Measurements from ENCODE around the gene DMRT1. TPM values are rescaled to one million over a fixed set of nuclear protein-coding genes. Genes with fewer than 3 reads are reported as not detected.
A peak's percentile ranks its signal among the peaks of the same experiment; 100 is the strongest.
"Not testable (repeated sequence)": the region's sequence is repeated elsewhere in the genome, so short reads cannot be mapped to it uniquely, and the experiment has no call there.

The DMRT1 gene
- total RNA-seq, 1 donor from 2014 or later: not detected

- intact Hi-C loops (cut with micrococcal nuclease): no loop called here
- ATAC-seq (no peak), DNase-seq (no peak)
Observed at GRCh38 chr9:847505-847904, 6.0 kb downstream of the DMRT1 start.

- DNase-seq (no peak), ATAC-seq (no peak)
- intact Hi-C loops (cut with micrococcal nuclease): no loop called here
Observed at GRCh38 chr9:849431-849830, 7.9 kb downstream of the DMRT1 start.

- ATAC-seq: no peak
- no peak for DNase-seq
- intact Hi-C loops (cut with micrococcal nuclease): no loop called here
Observed at GRCh38 chr9:852539-852938, 11.0 kb downstream of the DMRT1 start.

- no peak for DNase-seq
- intact Hi-C loops (cut with micrococcal nuclease): no loop called here
Observed at GRCh38 chr9:859251-859650, 17.8 kb downstream of the DMRT1 start.

GRCh38 chr9:860706-861105 is 19.2 kb downstream of the DMRT1 start:
- ATAC-seq (no peak), DNase-seq (no peak)
- intact Hi-C loops (cut with micrococcal nuclease): no loop called here

More at GRCh38 chr9:859251-859650, 17.8 kb downstream of the DMRT1 start:
- ATAC-seq: no peak

- DNase-seq; ATAC-seq; intact Hi-C loops (cut with micrococcal nuclease): not testable (repeated sequence)
Observed at GRCh38 chr9:861525-861924, 20.0 kb downstream of the DMRT1 start.

GRCh38 chr9:875119-875962 is 33.8 kb downstream of the DMRT1 start:
- intact Hi-C loops (cut with micrococcal nuclease): no loop called here
- ATAC-seq: no peak
- DNase-seq: no peak

GRCh38 chr9:876425-876824 is 34.9 kb downstream of the DMRT1 start:
- ATAC-seq (no peak), DNase-seq (no peak)
- intact Hi-C loops (cut with micrococcal nuclease): no loop called here

GRCh38 chr9:878239-878638 is 36.7 kb downstream of the DMRT1 start:
- ATAC-seq (peak; percentile 64), DNase-seq (no peak)
- intact Hi-C loops (cut with micrococcal nuclease): no loop called here

GRCh38 chr9:880725-881124 is 39.2 kb downstream of the DMRT1 start:
- ATAC-seq (no peak), DNase-seq (no peak)
- intact Hi-C loops (cut with micrococcal nuclease): no loop called here

GRCh38 chr9:882416-882924 is 41.0 kb downstream of the DMRT1 start:
- no peak for ATAC-seq
- DNase-seq: no peak
- intact Hi-C loops (cut with micrococcal nuclease): no loop called here

- intact Hi-C loops (cut with micrococcal nuclease): no loop called here
- ATAC-seq: no peak
- DNase-seq: no peak
Observed at GRCh38 chr9:883011-883410, 41.5 kb downstream of the DMRT1 start.

- ATAC-seq (no peak), DNase-seq (no peak)
- intact Hi-C loops (cut with micrococcal nuclease): no loop called here
Observed at GRCh38 chr9:886886-887285, 45.4 kb downstream of the DMRT1 start.

GRCh38 chr9:892123-892522 is 50.6 kb downstream of the DMRT1 start:
- intact Hi-C loops (cut with micrococcal nuclease): loop anchor here (5.0 kb wide), 1 partner anchor 115 kb away; no protein-coding TSS in a partner anchor
- no peak for DNase-seq

GRCh38 chr9:893115-893514 is 51.6 kb downstream of the DMRT1 start:
- DNase-seq (no peak), ATAC-seq (no peak)
- intact Hi-C loops (cut with micrococcal nuclease): loop anchor here (5.0 kb wide), 1 partner anchor 114 kb away; no protein-coding TSS in a partner anchor

More at GRCh38 chr9:892123-892522, 50.6 kb downstream of the DMRT1 start:
- no peak for ATAC-seq

- peak; percentile 67 for ATAC-seq
- peak; percentile 34 for DNase-seq
- intact Hi-C loops (cut with micrococcal nuclease): loop anchor here (5.0 kb wide), 1 partner anchor 113 kb away; no protein-coding TSS in a partner anchor
Observed at GRCh38 chr9:893843-894420, 52.4 kb downstream of the DMRT1 start.

- no peak for DNase-seq
- ATAC-seq: no peak
- intact Hi-C loops (cut with micrococcal nuclease): no loop called here
Observed at GRCh38 chr9:899440-900184, 58.1 kb downstream of the DMRT1 start.

GRCh38 chr9:903886-904285 is 62.4 kb downstream of the DMRT1 start:
- DNase-seq: no peak
- no peak for ATAC-seq
- intact Hi-C loops (cut with micrococcal nuclease): no loop called here

- ATAC-seq (no peak), DNase-seq (no peak)
- intact Hi-C loops (cut with micrococcal nuclease): no loop called here
Observed at GRCh38 chr9:905906-906305, 64.4 kb downstream of the DMRT1 start.
